GM12878 (cell line): ENCODE measurements around the gene CD180. TPM values are rescaled to one million over a fixed set of nuclear protein-coding genes. Genes with fewer than 3 reads are reported as not detected.

Source experiments
- ATAC-seq: fragments of 200-7000 bp; cut with Tn5 transposase; 3 replicates; pipeline ENCODE4 v1.9.1; 2020; ENCODE audit warnings: mild to moderate bottlenecking, moderate library complexity
- BruUV-seq: library from RNA; stranded (reverse); fragments of 400-500 nt; replicated peaks from 2 replicates; lab custom pipeline; 2021; lab: Mats Ljungman, UMichigan
- CTCF ChIA-PET: fragments of 300-600 bp; sonication (Branson Sonifier 250); formaldehyde crosslinking; extraction: SDS; loops from one replicate; lab custom pipeline; 2021; ENCODE audit warnings: inconsistent platforms; lab: Yijun Ruan, JAX
- POLR2A ChIA-PET: fragments of 350-600 bp; formaldehyde crosslinking; extraction: SDS; loops from one replicate; lab custom pipeline; 2021; ENCODE audit warnings: inconsistent platforms; lab: Charles Lee
- RAD21 ChIA-PET: fragments of 300-600 bp; sonication (Branson Sonifier 250); formaldehyde crosslinking; loops from one replicate; lab custom pipeline; 2023; ENCODE audit warnings: antibody characterized with exemption; ENCODE audit not compliant: unreplicated experiment; lab: Charles Lee
- SMC1A ChIA-PET: fragments of 300-600 bp; sonication (Branson Sonifier 250); formaldehyde crosslinking; loops from one replicate; lab custom pipeline; 2023; ENCODE audit not compliant: unreplicated experiment, uncharacterized antibody; lab: Charles Lee
- DNase-seq: peaks from one replicate; pipeline ENCODE4 v3.0.0-alpha.2; 2011; ENCODE audit warnings: low read depth, low spot score
- FAIRE-seq: peaks from 3 replicates; lab custom pipeline; 2011; peaks lifted over from hg19 to GRCh38; lab: Jason Lieb, UNC
- H2AFZ ChIP-seq: 2 replicates; pipeline ENCODE4 v1.6.0; 2011; ENCODE audit warnings: low read depth, low read length, control low read depth; ENCODE audit not compliant: control insufficient read depth
- H3K27ac ChIP-seq: 2 replicates; pipeline ENCODE4 v1.5.1; 2011; ENCODE audit warnings: control low read depth; ENCODE audit not compliant: control insufficient read depth, insufficient read depth
- H3K27me3 ChIP-seq, 2 experiments: replicated peaks in 1 of 2; 2 replicates each; pipeline versions ENCODE4 v1.6.0 to v1.6.1; 2011; ENCODE audit warnings: low read length in 1 of 2; ENCODE audit not compliant: control insufficient read depth in 2 of 2, insufficient read depth in 2 of 2
- H3K36me3 ChIP-seq, 2 experiments: 2 replicates each; pipeline ENCODE4 v1.5.1; 2011; ENCODE audit warnings: low read length in 1 of 2; ENCODE audit not compliant: control insufficient read depth in 2 of 2, insufficient read depth in 2 of 2
- H3K4me1 ChIP-seq: 2 replicates; pipeline ENCODE4 v1.6.1; 2011; ENCODE audit warnings: mild to moderate bottlenecking, low read length, moderate library complexity, mixed read lengths; ENCODE audit not compliant: control insufficient read depth, insufficient read depth
- H3K4me2 ChIP-seq: 2 replicates; pipeline ENCODE4 v1.6.0; 2011; ENCODE audit warnings: control low read depth; ENCODE audit not compliant: control insufficient read depth, insufficient read depth
- H3K4me3 ChIP-seq: fragments of 200-600 bp; sonication (generic); 2 replicates; pipeline ENCODE4 v1.5.1; 2016
- H3K79me2 ChIP-seq: 2 replicates; pipeline ENCODE4 v1.6.0; 2011; ENCODE audit warnings: low read length; ENCODE audit not compliant: control insufficient read depth, insufficient read depth
- H3K9ac ChIP-seq: 2 replicates; pipeline ENCODE4 v1.8.0; 2011; ENCODE audit warnings: low read length, control low read depth, mixed read lengths; ENCODE audit not compliant: control insufficient read depth, insufficient read depth
- H3K9me3 ChIP-seq: replicated peaks from 3 replicates; pipeline ENCODE4 v1.5.1; 2011; ENCODE audit warnings: mild to moderate bottlenecking, low read length; ENCODE audit not compliant: control insufficient read depth, insufficient read depth
- H4K20me1 ChIP-seq: 2 replicates; pipeline ENCODE4 v1.6.0; 2011; ENCODE audit not compliant: control insufficient read depth, insufficient read depth
- BCL11A ChIP-seq: IDR thresholded peaks from 2 replicates; pipeline ENCODE4 v1.6.1; 2011; ENCODE audit warnings: low read depth, low read length
- EED ChIP-seq: sonication (generic); IDR thresholded peaks from 2 replicates; pipeline ENCODE4 v1.6.1; 2016; ENCODE audit warnings: antibody characterized with exemption, low read depth
- KAT2A ChIP-seq: conservative IDR thresholded peaks from 2 replicates; pipeline ENCODE4 v1.6.1; 2011; ENCODE audit warnings: low read depth, low read length; ENCODE audit not compliant: control insufficient read depth
- RAD21 ChIP-seq: IDR thresholded peaks from 2 replicates; pipeline ENCODE4 v1.6.1; 2011; ENCODE audit warnings: mild to moderate bottlenecking, low read depth, low read length, moderate library complexity; ENCODE audit not compliant: insufficient read depth
- TBL1XR1 ChIP-seq: IDR thresholded peaks from 2 replicates; pipeline ENCODE4 v1.6.1; 2012; ENCODE audit warnings: low read depth, low read length, improper control_type of control experiment
- WGBS: methylation state at CpG from one replicate; pipeline ENCODE4 v1.1.6; 2016; ENCODE audit warnings: low lambda C conversion rate; ENCODE audit not compliant: insufficient replicate concordance, insufficient coverage; ENCODE audit errors: missing lambda C conversion rate; 5-methylcytosine and 5-hydroxymethylcytosine counted together
- in situ Hi-C: fragments of 300-500 bp; cut with MboI; formaldehyde crosslinking; loops from 9 replicates; pipeline ENCODE4 v1.14.3; 2018; ENCODE audit warnings: mixed read lengths
- intact Hi-C: fragments of 100-400 bp; cut with micrococcal nuclease; formaldehyde crosslinking; loops from one replicate; pipeline ENCODE4 v1.14.2; 2022; ENCODE audit not compliant: unreplicated experiment
- polyA plus RNA-seq, 11 experiments: library from polyadenylated mRNA; depleted of rRNA in 4 of 11; unstranded in 6 of 11; stranded (reverse) in 5 of 11; fragments of >200 nt; fragmentation: Nextera tagmentation in 4 of 11; fragmentation: Illumina TruSeq in 1 of 11; extraction: Ambion mirVana in 4 of 11; extraction: Trizol in 1 of 11; gene quantifications; 1 replicate in 1 of 11; 2 replicates in 10 of 11; pipeline versions ENCODE4 v1.2.1 to v1.2.3, GENCODE V29; 2011 to 2016; ENCODE audit warnings: inconsistent platforms in 2 of 11, missing spikeins in 2 of 11, low read depth in 1 of 11
- total RNA-seq, 4 experiments: library from RNA; depleted of rRNA in 3 of 4; stranded (reverse); fragments of >200 nt in 3 of 4; fragmentation: Illumina TruSeq in 1 of 4; extraction: Trizol in 1 of 4; gene quantifications; 2 replicates each; pipeline versions ENCODE4 v1.2.1 to v1.2.3, GENCODE V29; 2013 to 2021
- TF ChIP-seq, protein P1 (sequence below): fragments of 450-650 bp; IDR thresholded peaks from 2 replicates; pipeline ENCODE4 v1.6.1; 2018; ENCODE audit warnings: borderline replicate concordance, mild to moderate bottlenecking; ENCODE audit not compliant: partially characterized antibody
- TF ChIP-seq, protein P2 (sequence below), 3 experiments: IDR thresholded peaks in 2 of 3; conservative IDR thresholded peaks in 1 of 3; 2 replicates each; pipeline ENCODE4 v1.5.1; 2011; ENCODE audit warnings: low read depth in 3 of 3, low read length in 3 of 3, mild to moderate bottlenecking in 3 of 3, control low read depth in 2 of 3, moderate library complexity in 2 of 3, inconsistent platforms in 1 of 3, mixed read lengths in 1 of 3; ENCODE audit not compliant: control insufficient read depth in 2 of 3, insufficient read depth in 1 of 3; ENCODE audit errors: extremely low read depth in 1 of 3
- TF ChIP-seq, protein P3 (sequence below): fragments of 450-650 bp; IDR thresholded peaks from 2 replicates; pipeline ENCODE4 v1.6.1; 2017; ENCODE audit warnings: mild to moderate bottlenecking, moderate library complexity

Gene CD180
- total and polyA plus RNA-seq, 10 of the 15 experiments (the other 5 are each of a cell fraction or from before 2014, with no cell fraction given), result 0.22 to 9.7 (median 2.9) TPM

DNA sequence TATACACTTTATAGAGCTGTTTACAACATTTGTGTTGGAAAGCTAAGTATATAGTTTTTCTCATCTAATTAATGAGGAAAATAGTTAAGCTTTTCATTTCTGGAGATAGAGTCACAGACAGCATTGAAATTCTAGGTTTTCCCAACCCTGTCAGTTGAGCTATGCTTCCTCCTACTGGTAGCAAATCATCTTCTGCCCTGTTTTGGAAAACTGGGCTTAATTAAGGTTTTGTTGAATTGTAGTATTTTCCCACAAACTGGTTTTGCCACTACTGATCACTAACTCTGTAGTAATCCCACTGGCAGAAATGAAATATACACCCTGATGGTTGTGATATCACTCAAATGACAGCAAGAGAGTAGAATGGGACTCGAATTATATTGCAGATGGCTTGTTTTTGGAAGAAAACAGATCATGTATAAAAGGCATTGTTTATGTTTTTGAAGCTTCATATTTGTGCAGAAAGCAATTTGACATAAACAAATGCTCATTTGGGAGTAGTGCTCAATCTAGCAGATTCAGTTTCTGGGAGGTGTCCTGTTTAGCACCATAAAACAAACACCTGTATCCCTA lies 46.6 kb downstream of the CD180 start:
- H3K4me3 ChIP-seq, result no peak overlapping the region
- no TSS peak for BruUV-seq
- no peak overlapping the region for H3K9ac ChIP-seq
- ATAC-seq (no peak), DNase-seq (no peak), FAIRE-seq (no peak)
- no peak overlapping the region for H3K4me2 ChIP-seq
- H3K27ac ChIP-seq, result no peak overlapping the region
- peaks cover 4% of the 10 kb centered on the region; the same call in 1 of the 2 replicates for H3K4me1 ChIP-seq
- no peak for TF ChIP-seq BCL11A
- peak; percentile 30; the same call in 1 of the 2 replicates for TF ChIP-seq RAD21
- TF ChIP-seq KAT2A, result no peak
- TF ChIP-seq, protein P1, sequence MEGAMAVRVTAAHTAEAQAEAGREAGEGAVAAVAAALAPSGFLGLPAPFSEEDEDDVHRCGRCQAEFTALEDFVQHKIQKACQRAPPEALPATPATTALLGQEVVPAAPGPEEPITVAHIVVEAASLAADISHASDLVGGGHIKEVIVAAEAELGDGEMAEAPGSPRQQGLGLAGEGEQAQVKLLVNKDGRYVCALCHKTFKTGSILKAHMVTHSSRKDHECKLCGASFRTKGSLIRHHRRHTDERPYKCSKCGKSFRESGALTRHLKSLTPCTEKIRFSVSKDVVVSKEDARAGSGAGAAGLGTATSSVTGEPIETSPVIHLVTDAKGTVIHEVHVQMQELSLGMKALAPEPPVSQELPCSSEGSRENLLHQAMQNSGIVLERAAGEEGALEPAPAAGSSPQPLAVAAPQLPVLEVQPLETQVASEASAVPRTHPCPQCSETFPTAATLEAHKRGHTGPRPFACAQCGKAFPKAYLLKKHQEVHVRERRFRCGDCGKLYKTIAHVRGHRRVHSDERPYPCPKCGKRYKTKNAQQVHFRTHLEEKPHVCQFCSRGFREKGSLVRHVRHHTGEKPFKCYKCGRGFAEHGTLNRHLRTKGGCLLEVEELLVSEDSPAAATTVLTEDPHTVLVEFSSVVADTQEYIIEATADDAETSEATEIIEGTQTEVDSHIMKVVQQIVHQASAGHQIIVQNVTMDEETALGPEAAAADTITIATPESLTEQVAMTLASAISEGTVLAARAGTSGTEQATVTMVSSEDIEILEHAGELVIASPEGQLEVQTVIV, result no peak
- TF ChIP-seq, protein P2, sequence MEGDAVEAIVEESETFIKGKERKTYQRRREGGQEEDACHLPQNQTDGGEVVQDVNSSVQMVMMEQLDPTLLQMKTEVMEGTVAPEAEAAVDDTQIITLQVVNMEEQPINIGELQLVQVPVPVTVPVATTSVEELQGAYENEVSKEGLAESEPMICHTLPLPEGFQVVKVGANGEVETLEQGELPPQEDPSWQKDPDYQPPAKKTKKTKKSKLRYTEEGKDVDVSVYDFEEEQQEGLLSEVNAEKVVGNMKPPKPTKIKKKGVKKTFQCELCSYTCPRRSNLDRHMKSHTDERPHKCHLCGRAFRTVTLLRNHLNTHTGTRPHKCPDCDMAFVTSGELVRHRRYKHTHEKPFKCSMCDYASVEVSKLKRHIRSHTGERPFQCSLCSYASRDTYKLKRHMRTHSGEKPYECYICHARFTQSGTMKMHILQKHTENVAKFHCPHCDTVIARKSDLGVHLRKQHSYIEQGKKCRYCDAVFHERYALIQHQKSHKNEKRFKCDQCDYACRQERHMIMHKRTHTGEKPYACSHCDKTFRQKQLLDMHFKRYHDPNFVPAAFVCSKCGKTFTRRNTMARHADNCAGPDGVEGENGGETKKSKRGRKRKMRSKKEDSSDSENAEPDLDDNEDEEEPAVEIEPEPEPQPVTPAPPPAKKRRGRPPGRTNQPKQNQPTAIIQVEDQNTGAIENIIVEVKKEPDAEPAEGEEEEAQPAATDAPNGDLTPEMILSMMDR (IDR thresholded peaks at IDR 0.05 in 2 of 3, conservative IDR thresholded peaks at IDR 0.05 in 1 of 3; ENCODE audit: control insufficient read depth in 2 of 3, extremely low read depth in 1 of 3, insufficient read depth in 1 of 3, low read depth in 3 of 3, low read length in 3 of 3), result peak in 2 of 3 experiments; percentile 10 to 29; a peak in 3 of 6 replicates
- TF ChIP-seq EED, result no peak
- TF ChIP-seq TBL1XR1, result no peak
- TF ChIP-seq, protein P3, sequence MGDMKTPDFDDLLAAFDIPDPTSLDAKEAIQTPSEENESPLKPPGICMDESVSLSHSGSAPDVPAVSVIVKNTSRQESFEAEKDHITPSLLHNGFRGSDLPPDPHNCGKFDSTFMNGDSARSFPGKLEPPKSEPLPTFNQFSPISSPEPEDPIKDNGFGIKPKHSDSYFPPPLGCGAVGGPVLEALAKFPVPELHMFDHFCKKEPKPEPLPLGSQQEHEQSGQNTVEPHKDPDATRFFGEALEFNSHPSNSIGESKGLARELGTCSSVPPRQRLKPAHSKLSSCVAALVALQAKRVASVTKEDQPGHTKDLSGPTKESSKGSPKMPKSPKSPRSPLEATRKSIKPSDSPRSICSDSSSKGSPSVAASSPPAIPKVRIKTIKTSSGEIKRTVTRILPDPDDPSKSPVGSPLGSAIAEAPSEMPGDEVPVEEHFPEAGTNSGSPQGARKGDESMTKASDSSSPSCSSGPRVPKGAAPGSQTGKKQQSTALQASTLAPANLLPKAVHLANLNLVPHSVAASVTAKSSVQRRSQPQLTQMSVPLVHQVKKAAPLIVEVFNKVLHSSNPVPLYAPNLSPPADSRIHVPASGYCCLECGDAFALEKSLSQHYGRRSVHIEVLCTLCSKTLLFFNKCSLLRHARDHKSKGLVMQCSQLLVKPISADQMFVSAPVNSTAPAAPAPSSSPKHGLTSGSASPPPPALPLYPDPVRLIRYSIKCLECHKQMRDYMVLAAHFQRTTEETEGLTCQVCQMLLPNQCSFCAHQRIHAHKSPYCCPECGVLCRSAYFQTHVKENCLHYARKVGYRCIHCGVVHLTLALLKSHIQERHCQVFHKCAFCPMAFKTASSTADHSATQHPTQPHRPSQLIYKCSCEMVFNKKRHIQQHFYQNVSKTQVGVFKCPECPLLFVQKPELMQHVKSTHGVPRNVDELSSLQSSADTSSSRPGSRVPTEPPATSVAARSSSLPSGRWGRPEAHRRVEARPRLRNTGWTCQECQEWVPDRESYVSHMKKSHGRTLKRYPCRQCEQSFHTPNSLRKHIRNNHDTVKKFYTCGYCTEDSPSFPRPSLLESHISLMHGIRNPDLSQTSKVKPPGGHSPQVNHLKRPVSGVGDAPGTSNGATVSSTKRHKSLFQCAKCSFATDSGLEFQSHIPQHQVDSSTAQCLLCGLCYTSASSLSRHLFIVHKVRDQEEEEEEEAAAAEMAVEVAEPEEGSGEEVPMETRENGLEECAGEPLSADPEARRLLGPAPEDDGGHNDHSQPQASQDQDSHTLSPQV, result no peak
- in situ Hi-C loops (no loop called here), intact Hi-C loops (loop anchor here (10.0 kb wide), 2 partner anchors 165 to 1105 kb away; no protein-coding TSS in a partner anchor)
- H3K9me3 ChIP-seq, result no peaks in the 10 kb centered on the region
- no peak overlapping the region for H2AFZ ChIP-seq
- H3K36me3 ChIP-seq, result no peaks in the 10 kb centered on the region
- ChIA-PET RAD21 (no interaction called here), CTCF (interaction anchor here (0.6 to 2.4 kb wide), 9 partner anchors 10 to 843 kb away, joined by 3 to 7 read pairs (median 4); no protein-coding TSS in a partner anchor), POLR2A (no interaction called here), SMC1A (interaction anchor here (1.0 kb wide), 1 partner anchor 844 kb away, joined by 3 read pairs; no protein-coding TSS in a partner anchor)
- H4K20me1 ChIP-seq, result no peaks in the 10 kb centered on the region; the same call in 1 of the 2 replicates
- no peaks in the 10 kb centered on the region for H3K79me2 ChIP-seq
- WGBS, result 0% methylated on average over 1 of the region's 1 CpG
- H3K27me3 ChIP-seq, result peaks cover 0 to 3% of the 10 kb centered on the region in 2 experiments; a peak in 2 of 4 replicates
